B cell (primary cell): Measurements from ENCODE around the gene RASA3. TPM values are rescaled to one million over a fixed set of nuclear protein-coding genes. Genes with fewer than 3 reads are reported as not detected.

Experiments
- ATAC-seq: fragments of 200-7000 bp; cut with Tn5 transposase; one replicate; pipeline ENCODE4 v1.10.0; 2021; ENCODE audit warnings: low read depth, mild to moderate bottlenecking, moderate number of reproducible peaks, moderate library complexity
- CTCF ChIA-PET: fragments of 350-600 bp; sonication (Branson Sonifier 250); formaldehyde crosslinking; loops from one replicate; lab custom pipeline; 2021; ENCODE audit warnings: antibody characterized with exemption, inconsistent platforms; lab: Charles Lee
- POLR2A ChIA-PET: fragments of 350-600 bp; sonication (Branson Sonifier 250); formaldehyde crosslinking; loops from one replicate; lab custom pipeline; 2021; ENCODE audit warnings: antibody characterized with exemption; lab: Charles Lee
- DNase-seq: peaks from one replicate; pipeline ENCODE4 v3.0.0; 2013
- H2AFZ ChIP-seq: 2 replicates; pipeline ENCODE4 v1.6.1; 2012; ENCODE audit warnings: mild to moderate bottlenecking, low read depth, low read length; ENCODE audit not compliant: insufficient read depth, poor library complexity, severe bottlenecking
- H3K27ac ChIP-seq, 2 donors: 1 replicate in 1 of 2; 2 replicates in 1 of 2; pipeline ENCODE4 v1.5.1; 2012 to 2013; ENCODE audit warnings: low read length in 2 of 2, mild to moderate bottlenecking in 2 of 2, moderate library complexity in 1 of 2
- H3K27me3 ChIP-seq, 4 experiments: fragments of 200-600 bp in 1 of 4; sonication (generic) in 1 of 4; replicated peaks in 1 of 4; 1 replicate in 2 of 4; 2 replicates in 2 of 4; pipeline versions ENCODE4 v1.6.1 to v1.7.0; 2013 to 2016; ENCODE audit warnings: low read length in 3 of 4, mild to moderate bottlenecking in 2 of 4, mixed read lengths in 1 of 4, moderate library complexity in 1 of 4; ENCODE audit not compliant: insufficient read depth in 4 of 4, control insufficient read depth in 3 of 4; ENCODE audit errors: control extremely low read depth in 1 of 4
- H3K36me3 ChIP-seq, 2 experiments: replicated peaks in 1 of 2; 1 replicate in 1 of 2; 2 replicates in 1 of 2; pipeline versions ENCODE4 v1.6.1 to v1.7.1; 2013; ENCODE audit warnings: low read length in 1 of 2; ENCODE audit not compliant: insufficient read depth in 2 of 2, control insufficient read depth in 1 of 2; ENCODE audit errors: control extremely low read depth in 1 of 2, extremely low read depth in 1 of 2
- H3K4me1 ChIP-seq, 2 donors: fragments of 200-600 bp in 1 of 2; sonication (generic) in 1 of 2; 1 replicate in 1 of 2; 2 replicates in 1 of 2; pipeline versions ENCODE4 v1.5.1 to v1.6.1; 2013 to 2017; ENCODE audit warnings: low read length in 2 of 2; ENCODE audit not compliant: control insufficient read depth in 2 of 2, insufficient read depth in 2 of 2
- H3K4me2 ChIP-seq: replicated peaks from 2 replicates; pipeline ENCODE3; 2012; ENCODE audit warnings: mild to moderate bottlenecking, low read depth, low read length; ENCODE audit not compliant: poor library complexity, severe bottlenecking
- H3K4me3 ChIP-seq, 5 experiments: fragments of 200-600 bp in 1 of 5; sonication (generic) in 1 of 5; 1 replicate in 3 of 5; 2 replicates in 2 of 5; pipeline versions ENCODE4 v1.5.1 to v1.7.0; 2011 to 2016; ENCODE audit warnings: low read length in 4 of 5, mild to moderate bottlenecking in 4 of 5, low read depth in 2 of 5, control low read depth in 1 of 5, moderate library complexity in 1 of 5; ENCODE audit not compliant: insufficient read depth in 1 of 5; ENCODE audit errors: control extremely low read depth in 1 of 5, extremely low read depth in 1 of 5
- H3K79me2 ChIP-seq: fragments of 200-600 bp; sonication (generic); one replicate; pipeline ENCODE4 v1.6.0; 2016; ENCODE audit warnings: low read length; ENCODE audit not compliant: control insufficient read depth, insufficient read depth
- H3K9ac ChIP-seq: fragments of 200-600 bp; sonication (generic); 2 replicates; pipeline ENCODE4 v1.6.1; 2017; ENCODE audit warnings: mild to moderate bottlenecking, low read length, moderate library complexity
- H3K9me3 ChIP-seq, 3 donors: one replicate each; pipeline versions ENCODE4 v1.6.1 to v1.7.1; 2013; ENCODE audit warnings: low read length in 2 of 3; ENCODE audit not compliant: control insufficient read depth in 2 of 3, insufficient read depth in 1 of 3; ENCODE audit errors: control extremely low read depth in 1 of 3
- H4K20me1 ChIP-seq: 2 replicates; pipeline ENCODE4 v1.6.0; 2012; ENCODE audit warnings: mild to moderate bottlenecking, low read length; ENCODE audit not compliant: insufficient read depth, control insufficient read depth, poor library complexity, severe bottlenecking
- H3K27ac Mint-ChIP-seq: one replicate; pipeline ENCODE4 v1.8.0; 2021; ENCODE audit warnings: mixed read lengths
- H3K27me3 Mint-ChIP-seq: one replicate; pipeline ENCODE4 v1.8.0; 2021; ENCODE audit warnings: mixed read lengths
- H3K4me1 Mint-ChIP-seq: one replicate; pipeline ENCODE4 v1.8.0; 2021; ENCODE audit warnings: mixed read lengths
- H3K4me3 Mint-ChIP-seq: one replicate; pipeline ENCODE4 v1.8.0; 2021; ENCODE audit warnings: mixed read lengths
- H3K9me3 Mint-ChIP-seq: one replicate; pipeline ENCODE4 v1.8.0; 2022; ENCODE audit warnings: mixed read lengths; ENCODE audit not compliant: insufficient read depth
- EZH2 ChIP-seq: IDR thresholded peaks from 2 replicates; pipeline ENCODE4 v1.6.1; 2012; ENCODE audit warnings: borderline replicate concordance, low read depth, mild to moderate bottlenecking, moderate library complexity, low read length; ENCODE audit not compliant: insufficient read depth, poor library complexity, severe bottlenecking
- WGBS: methylation state at CpG from one replicate; pipeline ENCODE4 v1.1.5; 2013; ENCODE audit warnings: missing lambda C conversion rate; ENCODE audit not compliant: insufficient coverage; 5-methylcytosine and 5-hydroxymethylcytosine counted together
- intact Hi-C: fragments of 100-400 bp; cut with micrococcal nuclease; formaldehyde crosslinking; loops from one replicate; pipeline ENCODE4 v1.10.0; 2022
- polyA plus RNA-seq: library from polyadenylated mRNA; depleted of rRNA; stranded (reverse); fragments of >200 nt; gene quantifications from 2 replicates; pipeline ENCODE4 v1.2.3, GENCODE V29; 2012
- total RNA-seq, 2 donors: library from RNA; stranded (reverse); fragments of 120-200 nt in 1 of 2; gene quantifications; 1 replicate in 1 of 2; 2 replicates in 1 of 2; pipeline versions ENCODE4 v1.2.3 to v1.2.4, GENCODE V29; 2013 to 2022
- TF ChIP-seq, protein P1 (sequence below): fragments of 200-600 bp; IDR thresholded peaks from one replicate; pipeline ENCODE4 v1.8.0; 2022; ENCODE audit warnings: antibody characterized with exemption, mild to moderate bottlenecking

Gene RASA3
- total and polyA plus RNA-seq, 2 donors (not counting 1 experiment from before 2014, with no cell fraction given), result 54.2 to 87.4 TPM

GRCh38 chr13:114135731-114136171 is 3.3 kb upstream of the RASA3 start:
- H3K4me1 ChIP-seq, result peaks cover 21 to 30% of the 10 kb centered on the region in 2 donors
- ChIA-PET CTCF (interaction anchor here (1.6 to 1.7 kb wide), 2 partner anchors 25 to 91 kb away, joined by 5 to 6 read pairs; no protein-coding TSS in a partner anchor), POLR2A (no interaction called here)
- H3K27ac ChIP-seq, result no peak overlapping the region
- H4K20me1 ChIP-seq, result peaks cover 6% of the 10 kb centered on the region
- H3K4me1 Mint-ChIP-seq, result peaks cover 27% of the 10 kb centered on the region
- DNase-seq, result no peak
- no peak overlapping the region for H3K9ac ChIP-seq
- intact Hi-C loops, result no loop called here
- H3K4me3 Mint-ChIP-seq, result no peak overlapping the region
- no peak overlapping the region for H3K4me2 ChIP-seq
- H3K9me3 ChIP-seq, result no peaks in the 10 kb centered on the region
- no peak for ATAC-seq
- H3K27me3 Mint-ChIP-seq, result no peaks in the 10 kb centered on the region
- H2AFZ ChIP-seq, result no peak overlapping the region
- peak overlapping the region; percentile 46 for H3K27ac Mint-ChIP-seq
- WGBS, result 94% methylated on average over 13 of the region's 15 CpGs
- H3K9me3 Mint-ChIP-seq, result no peaks in the 10 kb centered on the region
- TF ChIP-seq, protein P1, sequence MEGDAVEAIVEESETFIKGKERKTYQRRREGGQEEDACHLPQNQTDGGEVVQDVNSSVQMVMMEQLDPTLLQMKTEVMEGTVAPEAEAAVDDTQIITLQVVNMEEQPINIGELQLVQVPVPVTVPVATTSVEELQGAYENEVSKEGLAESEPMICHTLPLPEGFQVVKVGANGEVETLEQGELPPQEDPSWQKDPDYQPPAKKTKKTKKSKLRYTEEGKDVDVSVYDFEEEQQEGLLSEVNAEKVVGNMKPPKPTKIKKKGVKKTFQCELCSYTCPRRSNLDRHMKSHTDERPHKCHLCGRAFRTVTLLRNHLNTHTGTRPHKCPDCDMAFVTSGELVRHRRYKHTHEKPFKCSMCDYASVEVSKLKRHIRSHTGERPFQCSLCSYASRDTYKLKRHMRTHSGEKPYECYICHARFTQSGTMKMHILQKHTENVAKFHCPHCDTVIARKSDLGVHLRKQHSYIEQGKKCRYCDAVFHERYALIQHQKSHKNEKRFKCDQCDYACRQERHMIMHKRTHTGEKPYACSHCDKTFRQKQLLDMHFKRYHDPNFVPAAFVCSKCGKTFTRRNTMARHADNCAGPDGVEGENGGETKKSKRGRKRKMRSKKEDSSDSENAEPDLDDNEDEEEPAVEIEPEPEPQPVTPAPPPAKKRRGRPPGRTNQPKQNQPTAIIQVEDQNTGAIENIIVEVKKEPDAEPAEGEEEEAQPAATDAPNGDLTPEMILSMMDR, result no peak
- no peak overlapping the region for H3K4me3 ChIP-seq
- H3K36me3 ChIP-seq, result no peaks in the 10 kb centered on the region
- no peaks in the 10 kb centered on the region for H3K27me3 ChIP-seq
- H3K79me2 ChIP-seq, result peaks cover 14% of the 10 kb centered on the region

DNA sequence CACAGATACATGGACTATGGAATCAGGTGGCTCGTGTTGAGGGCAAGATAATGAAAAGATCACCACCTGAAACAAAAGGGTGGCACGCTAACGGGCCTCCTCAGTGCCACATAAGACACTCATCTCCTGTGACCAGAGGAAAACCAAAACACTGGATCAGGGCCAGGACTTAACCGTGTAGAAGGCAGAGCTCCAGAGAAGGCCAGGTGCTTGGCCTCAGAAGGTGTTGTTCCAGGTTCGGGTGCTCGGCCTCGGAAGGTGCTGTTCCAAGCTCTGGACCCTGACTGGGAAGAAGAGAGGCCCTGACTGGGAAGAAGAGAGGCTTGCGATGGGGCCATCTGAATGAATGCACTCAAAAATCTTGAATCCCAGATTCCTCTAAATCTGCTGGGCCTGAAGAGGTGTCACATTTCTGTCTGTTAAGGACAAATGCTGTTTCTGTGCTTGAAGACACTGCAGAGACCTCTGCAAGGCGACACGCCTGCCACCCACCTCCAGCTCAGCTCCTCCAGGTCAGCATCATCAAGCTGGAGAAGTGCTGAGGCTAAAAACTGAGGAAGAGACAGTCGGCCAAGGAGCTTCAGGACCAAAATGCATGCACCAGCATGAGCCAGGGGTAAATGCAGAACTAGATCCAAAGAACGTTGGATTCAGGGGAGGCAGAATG is 2.7 kb upstream of the RASA3 start:
- peak overlapping the region; percentile 21 for H3K27ac Mint-ChIP-seq
- WGBS, result 64% methylated on average over 12 of the region's 12 CpGs
- Histone ChIP-seq H2AFZ (no peak overlapping the region), H3K9me3 (no peaks in the 10 kb centered on the region), H3K27me3 (no peaks in the 10 kb centered on the region), H3K79me2 (peaks cover 20% of the 10 kb centered on the region), H3K27ac (peak overlapping the region in 1 of 2 donors; percentile 43), H3K4me2 (peak overlapping the region; percentile 41), H3K4me3 (no peak overlapping the region), H4K20me1 (peaks cover 13% of the 10 kb centered on the region), H3K4me1 (peaks cover 21 to 30% of the 10 kb centered on the region in 2 donors), H3K9ac (no peak overlapping the region), H3K36me3 (no peaks in the 10 kb centered on the region)
- CTCF ChIA-PET, result interaction anchor here (1.7 kb wide), 1 partner anchor 24 kb away, joined by 5 read pairs; no protein-coding TSS in a partner anchor
- intact Hi-C loops, result loop anchor here (5.0 kb wide), 1 partner anchor 318 kb away; no protein-coding TSS in a partner anchor
- DNase-seq (no peak), ATAC-seq (no peak)
- no peaks in the 10 kb centered on the region for H3K9me3 Mint-ChIP-seq
- peaks cover 34% of the 10 kb centered on the region for H3K4me1 Mint-ChIP-seq
- no peak overlapping the region for H3K4me3 Mint-ChIP-seq
- TF ChIP-seq, protein P1, result no peak
- TF ChIP-seq EZH2, result no peak
- no peaks in the 10 kb centered on the region for H3K27me3 Mint-ChIP-seq
- POLR2A ChIA-PET, result no interaction called here
